IMR-90 (cell line): Measurements from ENCODE around the gene PCSK2. TPM values are rescaled to one million over a fixed set of nuclear protein-coding genes. Genes with fewer than 3 reads are reported as not detected.

Experiments
- ATAC-seq: fragments of 200-7000 bp; cut with Tn5 transposase; 2 replicates; pipeline ENCODE4 v1.9.1; 2020; ENCODE audit warnings: low read depth, mild to moderate bottlenecking, moderate library complexity
- BruUV-seq: library from RNA; stranded (reverse); fragments of 400-500 nt; replicated peaks from 2 replicates; lab custom pipeline; 2021; lab: Mats Ljungman, UMichigan
- CTCF ChIA-PET: fragments of 300-600 bp; formaldehyde crosslinking; extraction: SDS; loops from one replicate; lab custom pipeline; 2021; ENCODE audit warnings: antibody characterized with exemption; lab: Yijun Ruan, JAX
- POLR2A ChIA-PET: fragments of 300-600 bp; sonication (Branson Sonifier 250); formaldehyde crosslinking; loops from one replicate; lab custom pipeline; 2022; ENCODE audit warnings: antibody characterized with exemption; ENCODE audit not compliant: unreplicated experiment; lab: Charles Lee
- DNase-seq: peaks from one replicate; pipeline ENCODE4 v3.0.0; 2013
- H2AFZ ChIP-seq: replicated peaks from 2 replicates; pipeline ENCODE3; 2013; ENCODE audit warnings: low read length, mild to moderate bottlenecking; ENCODE audit not compliant: poor library complexity
- H2AK5ac ChIP-seq: 2 replicates; pipeline ENCODE4 v1.6.1; 2013; ENCODE audit warnings: low read depth, low read length, inconsistent platforms
- H2AK9ac ChIP-seq: replicated peaks from 2 replicates; pipeline ENCODE3; 2013; ENCODE audit warnings: mild to moderate bottlenecking, low read depth, low read length, moderate library complexity; ENCODE audit not compliant: poor library complexity
- H2BK120ac ChIP-seq: 2 replicates; pipeline ENCODE4 v1.6.1; 2013; ENCODE audit warnings: low read depth, low read length, inconsistent platforms
- H2BK15ac ChIP-seq: 3 replicates; pipeline ENCODE4 v1.6.1; 2013; ENCODE audit warnings: low read depth, low read length, inconsistent platforms
- H2BK20ac ChIP-seq: 2 replicates; pipeline ENCODE4 v1.6.1; 2013; ENCODE audit warnings: low read depth, mild to moderate bottlenecking, inconsistent platforms, low read length, moderate library complexity
- H2BK5ac ChIP-seq: 2 replicates; pipeline ENCODE4 v1.6.1; 2013; ENCODE audit warnings: mild to moderate bottlenecking, low read depth, low read length, inconsistent platforms; ENCODE audit not compliant: poor library complexity, severe bottlenecking
- H3K14ac ChIP-seq: replicated peaks from 2 replicates; pipeline ENCODE4 v1.6.1; 2013; ENCODE audit warnings: low read depth, low read length, inconsistent platforms
- H3K18ac ChIP-seq: 2 replicates; pipeline ENCODE4 v1.6.1; 2013; ENCODE audit warnings: low read depth, low read length, control low read depth
- H3K23ac ChIP-seq: 2 replicates; pipeline ENCODE4 v1.6.1; 2013; ENCODE audit warnings: low read depth, low read length, inconsistent platforms
- H3K27ac ChIP-seq: 2 replicates; pipeline ENCODE4 v1.5.1; 2013; ENCODE audit warnings: mild to moderate bottlenecking, control low read depth, low read length; ENCODE audit not compliant: insufficient read depth
- H3K27me3 ChIP-seq: 2 replicates; pipeline ENCODE4 v1.6.1; 2013; ENCODE audit warnings: low read length; ENCODE audit not compliant: control insufficient read depth, insufficient read depth
- H3K36me3 ChIP-seq: 2 replicates; pipeline ENCODE4 v1.6.1; 2013; ENCODE audit warnings: low read length, mixed read lengths; ENCODE audit not compliant: control insufficient read depth, insufficient read depth
- H3K4ac ChIP-seq: 2 replicates; pipeline ENCODE4 v1.6.1; 2013; ENCODE audit warnings: low read depth, low read length, inconsistent platforms
- H3K4me1 ChIP-seq: 2 replicates; pipeline ENCODE4 v1.6.1; 2013; ENCODE audit warnings: low read length, mixed read lengths; ENCODE audit not compliant: control insufficient read depth, insufficient read depth
- H3K4me2 ChIP-seq: 2 replicates; pipeline ENCODE4 v1.6.1; 2013; ENCODE audit warnings: low read depth, mild to moderate bottlenecking, control low read depth, low read length, moderate library complexity
- H3K4me3 ChIP-seq: 2 replicates; pipeline ENCODE4 v1.5.1; 2013; ENCODE audit warnings: low read depth, mild to moderate bottlenecking, control low read depth, low read length, moderate library complexity; ENCODE audit not compliant: insufficient read depth
- H3K56ac ChIP-seq: 2 replicates; pipeline ENCODE4 v1.6.1; 2013; ENCODE audit warnings: low read length, inconsistent platforms; ENCODE audit not compliant: insufficient read depth; ENCODE audit errors: extremely low read depth
- H3K79me1 ChIP-seq, 2 experiments: 2 replicates each; pipeline ENCODE4 v1.6.1; 2013; ENCODE audit warnings: low read length in 2 of 2, inconsistent platforms in 1 of 2, low read depth in 1 of 2
- H3K9ac ChIP-seq: 2 replicates; pipeline ENCODE4 v1.6.1; 2013; ENCODE audit warnings: low read depth, low read length, control low read depth
- H3K9me1 ChIP-seq: 2 replicates; pipeline ENCODE4 v1.6.1; 2013; ENCODE audit warnings: low read length, inconsistent platforms; ENCODE audit not compliant: insufficient read depth
- H3K9me3 ChIP-seq: 2 replicates; pipeline ENCODE4 v1.6.1; 2013; ENCODE audit warnings: low read length; ENCODE audit not compliant: control insufficient read depth, insufficient read depth
- H4K20me1 ChIP-seq: 2 replicates; pipeline ENCODE4 v1.6.1; 2013; ENCODE audit warnings: low read length, inconsistent platforms; ENCODE audit not compliant: insufficient read depth
- H4K5ac ChIP-seq: 2 replicates; pipeline ENCODE4 v1.6.1; 2013; ENCODE audit warnings: mild to moderate bottlenecking, low read depth, low read length, control low read depth
- H4K8ac ChIP-seq, 2 experiments: 2 replicates each; pipeline ENCODE4 v1.6.1; 2013; ENCODE audit warnings: low read depth in 2 of 2, low read length in 2 of 2, control low read depth in 1 of 2, inconsistent platforms in 1 of 2
- H4K91ac ChIP-seq: 2 replicates; pipeline ENCODE4 v1.6.1; 2013; ENCODE audit warnings: low read depth, low read length, inconsistent platforms; ENCODE audit not compliant: insufficient read depth
- RAD21 ChIP-seq: IDR thresholded peaks from 2 replicates; pipeline ENCODE4 v1.6.1; 2012; ENCODE audit warnings: low read length, improper control_type of control experiment
- RCOR1 ChIP-seq: IDR thresholded peaks from 2 replicates; pipeline ENCODE4 v1.6.1; 2012; ENCODE audit warnings: mild to moderate bottlenecking, low read length, improper control_type of control experiment; ENCODE audit not compliant: insufficient replicate concordance
- WGBS, 2 experiments: methylation state at CpG; one replicate each; pipeline versions ENCODE4 v1.1.5 to v1.1.7; 2013; ENCODE audit warnings: missing lambda C conversion rate in 2 of 2; ENCODE audit not compliant: insufficient read length in 1 of 2; ENCODE audit errors: extremely low coverage in 2 of 2; 5-methylcytosine and 5-hydroxymethylcytosine counted together
- dilution Hi-C: fragments of 300-500 bp; cut with HindIII; formaldehyde crosslinking; loops from one replicate; pipeline ENCODE4 v1.14.3; 2018; ENCODE audit warnings: low sequenced_read_pairs; ENCODE audit not compliant: unreplicated experiment
- in situ Hi-C: fragments of 300-500 bp; cut with MboI; formaldehyde crosslinking; loops from 3 replicates; pipeline ENCODE4 v1.14.3; 2019; ENCODE audit warnings: low sequenced_read_pairs, inconsistent platforms, mixed read lengths
- intact Hi-C: fragments of 100-400 bp; cut with micrococcal nuclease; formaldehyde crosslinking; loops from 2 replicates; pipeline ENCODE4 v1.10.0; 2022
- polyA plus RNA-seq, 3 experiments: library from polyadenylated mRNA; depleted of rRNA; stranded (reverse); fragments of >200 nt; gene quantifications; 2 replicates each; pipeline ENCODE4 v1.2.3, GENCODE V29; 2012; ENCODE audit warnings: low replicate concordance in 1 of 3
- total RNA-seq: library from RNA; depleted of rRNA; stranded (reverse); fragments of >200 nt; gene quantifications from 2 replicates; pipeline ENCODE4 v1.2.3, GENCODE V29; 2012

The PCSK2 gene
- total and polyA plus RNA-seq, 2 of the 4 experiments (the other 2 are of a cell fraction) = not detected

DNA sequence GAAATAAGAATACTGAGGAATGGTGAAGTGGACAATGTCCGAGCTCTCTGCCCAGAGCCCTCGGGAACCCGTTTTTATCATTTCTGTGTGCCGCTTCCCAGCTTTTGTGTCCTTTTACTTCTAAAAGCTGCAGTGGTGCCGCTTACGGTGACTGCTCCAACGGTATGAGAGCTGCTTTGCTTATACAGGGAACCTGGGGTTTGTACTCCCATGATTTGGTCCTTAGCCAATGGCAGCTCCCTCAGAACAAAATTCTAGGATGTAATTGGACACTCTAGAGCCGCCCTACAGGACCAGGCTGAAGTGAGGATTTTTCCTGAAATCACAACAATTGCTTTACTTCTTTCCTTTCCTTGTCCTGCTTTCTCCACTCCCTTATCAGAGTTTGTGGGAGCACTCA lies 24.2 kb upstream of the PCSK2 start:
- Histone ChIP-seq H3K18ac (no peak overlapping the region), H3K4me2 (no peak overlapping the region), H3K9ac (no peak overlapping the region), H3K4ac (no peak overlapping the region), H3K4me1 (no peaks in the 10 kb centered on the region), H2AK9ac (no peak overlapping the region), H3K27me3 (peaks cover 3% of the 10 kb centered on the region; the same call in 1 of the 2 replicates), H3K56ac (no peak overlapping the region), H3K9me1 (no peaks in the 10 kb centered on the region), H4K5ac (no peak overlapping the region), H2BK5ac (no peak overlapping the region), H2BK15ac (no peak overlapping the region), H3K79me1 (no peaks in the 10 kb centered on the region), H3K9me3 (no peaks in the 10 kb centered on the region), H4K20me1 (no peaks in the 10 kb centered on the region), H2AFZ (no peak overlapping the region), H2AK5ac (no peak overlapping the region), H4K91ac (no peak overlapping the region), H2BK120ac (no peak overlapping the region), H2BK20ac (no peak overlapping the region), H4K8ac (no peak overlapping the region), H3K27ac (no peak overlapping the region), H3K23ac (no peak overlapping the region), H3K36me3 (no peaks in the 10 kb centered on the region), H3K4me3 (no peak overlapping the region), H3K14ac (no peak overlapping the region)
- POLR2A ChIA-PET = no interaction called here
- DNase-seq (no peak), ATAC-seq (no peak; the same call in 1 of the 2 replicates)
- WGBS, 2 experiments = 2% methylated on average over 5 of the region's 8 CpGs; no CpG with 5 or more reads in 1 of the 2 experiments
- TF ChIP-seq RAD21 (no peak), RCOR1 (no peak)
- no TSS peak for BruUV-seq
- intact Hi-C loops (no loop called here), in situ Hi-C loops (no loop called here), dilution Hi-C loops (no loop called here)
- CTCF ChIA-PET = interaction anchor here (0.6 kb wide), 2 partner anchors 41 to 57 kb away, joined by 3 read pairs; no protein-coding TSS in a partner anchor
